Medulla oblongata (tissue), 1 donor: ENCODE measurements around the gene CDK3.
"Not testable (repeated sequence)": the region's sequence is repeated elsewhere in the genome, so short reads cannot be mapped to it uniquely, and the experiment has no call there.

ENCODE experiments used
- DNase-seq: peaks from one replicate; pipeline ENCODE4 v3.0.0-alpha.2; 2015; ENCODE audit errors: extremely low spot score

CDK3 gene

GRCh38 chr17:76039121-76039520 lies 38.5 kb downstream of the CDK3 start:
- DNase-seq: no peak

DNA sequence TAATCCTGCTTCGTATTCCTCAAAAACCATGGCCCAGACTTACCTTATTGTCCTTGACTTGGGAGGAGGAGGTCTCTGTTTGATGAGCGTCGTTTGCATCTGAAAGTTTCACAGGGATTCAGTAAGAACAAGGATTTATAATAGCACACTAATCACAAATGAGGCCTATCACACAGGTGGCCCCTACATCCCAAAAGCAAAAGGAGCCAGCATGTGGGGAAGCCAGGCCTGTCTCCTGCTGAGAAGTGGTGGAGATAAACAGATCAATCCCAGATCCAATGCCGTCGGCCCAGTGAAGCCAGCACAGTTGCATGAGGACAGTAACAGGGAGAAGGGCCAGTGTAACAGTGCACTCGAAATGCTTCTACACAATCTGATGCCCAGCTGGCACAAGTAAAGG lies 39.7 kb downstream of the CDK3 start:
- no peak for DNase-seq

DNA sequence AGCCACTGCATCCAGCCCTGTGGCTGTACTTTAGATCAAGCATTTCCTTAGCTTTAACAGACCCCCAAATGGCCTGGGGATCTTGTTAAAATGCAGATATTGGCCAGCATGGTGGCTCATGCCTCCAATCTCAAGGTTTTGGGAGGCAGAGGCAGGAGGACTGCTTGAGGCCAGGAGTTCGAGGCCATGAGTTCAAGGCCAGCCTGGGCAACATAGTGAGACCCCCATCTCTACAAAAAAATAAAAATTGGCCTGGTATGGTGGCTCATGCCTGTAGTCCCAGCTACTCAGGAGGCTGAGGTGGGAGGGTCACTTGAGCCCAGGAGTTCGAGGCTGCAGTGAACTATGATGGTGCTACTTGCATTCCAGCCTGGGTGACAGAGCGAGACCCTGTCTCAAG lies 42.2 kb downstream of the CDK3 start:
- DNase-seq: not testable (repeated sequence)

GRCh38 chr17:76044475-76045007 lies 43.9 kb downstream of the CDK3 start:
- not testable (repeated sequence) for DNase-seq

DNA sequence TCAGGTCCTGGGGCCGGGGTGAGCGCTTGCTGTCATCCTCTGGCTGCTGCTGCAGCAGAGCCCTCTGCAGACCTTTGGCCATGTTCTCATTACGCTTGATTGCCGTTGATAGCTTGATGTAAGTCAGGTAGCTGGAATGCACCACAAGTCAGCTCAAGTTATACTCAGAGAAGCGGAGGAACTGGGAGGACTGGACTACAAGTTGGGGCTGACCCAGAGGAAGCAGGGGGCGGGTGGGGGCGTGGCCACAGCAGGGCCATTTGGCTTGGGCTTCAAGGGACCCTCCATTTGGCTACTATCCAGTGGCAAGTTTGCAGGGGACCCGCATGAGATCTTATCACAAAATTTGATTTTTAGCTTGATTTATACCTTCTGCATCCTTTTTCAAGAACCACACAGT lies 45.4 kb downstream of the CDK3 start:
- DNase-seq: no peak

DNA sequence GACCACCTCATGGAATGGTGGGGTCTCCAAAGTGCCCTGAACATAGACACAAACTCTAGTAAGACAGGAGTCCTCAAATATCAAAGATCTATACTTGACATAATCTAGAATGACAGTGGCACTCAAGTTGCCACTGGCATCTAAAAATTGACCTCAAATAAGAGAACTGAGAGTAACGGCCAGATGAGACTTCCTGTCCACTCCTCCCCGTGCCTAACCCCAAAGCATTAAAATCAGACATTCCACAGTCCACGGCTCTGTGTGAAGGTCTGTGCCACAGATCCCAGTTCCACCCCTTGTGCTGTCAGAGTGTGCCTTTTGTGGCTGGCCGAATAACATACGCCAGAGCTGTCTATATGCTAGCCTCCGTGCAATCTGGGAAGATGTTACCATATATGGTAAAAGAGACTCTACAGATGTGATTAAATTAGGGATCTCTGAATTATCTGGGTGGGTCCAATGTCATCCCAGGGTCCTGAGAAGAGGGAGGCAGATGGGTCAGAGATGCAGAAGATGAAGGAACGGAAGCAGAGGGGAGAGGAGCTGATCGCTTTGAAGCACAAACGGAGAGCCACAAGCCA lies 47.5 kb downstream of the CDK3 start:
- DNase-seq: peak; percentile 9

- DNase-seq: no peak
These were observed 48.1 kb downstream of the CDK3 start for GRCh38 chr17:76048711-76049110.

DNA sequence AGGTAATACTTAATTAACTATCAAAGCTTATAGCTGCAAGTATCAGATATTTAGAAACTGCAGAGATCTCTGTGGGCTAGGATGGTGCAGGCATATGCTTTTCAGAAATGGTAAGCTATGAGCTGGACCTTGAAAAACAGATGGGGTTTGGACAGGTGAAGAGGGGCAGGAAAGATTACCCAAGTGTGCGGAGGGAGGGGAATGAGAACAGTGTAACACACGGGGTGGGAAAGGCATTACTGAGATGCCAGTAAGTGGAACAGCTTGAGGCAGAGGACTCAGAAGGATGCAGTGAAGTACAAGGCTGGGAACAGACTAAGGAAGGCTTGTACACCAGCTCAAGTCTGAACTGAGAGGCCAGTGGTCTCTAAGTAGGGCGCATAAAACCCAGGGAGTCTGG lies 48.6 kb downstream of the CDK3 start:
- no peak for DNase-seq

GRCh38 chr17:76049836-76050537 lies 49.3 kb downstream of the CDK3 start:
- DNase-seq: no peak

DNA sequence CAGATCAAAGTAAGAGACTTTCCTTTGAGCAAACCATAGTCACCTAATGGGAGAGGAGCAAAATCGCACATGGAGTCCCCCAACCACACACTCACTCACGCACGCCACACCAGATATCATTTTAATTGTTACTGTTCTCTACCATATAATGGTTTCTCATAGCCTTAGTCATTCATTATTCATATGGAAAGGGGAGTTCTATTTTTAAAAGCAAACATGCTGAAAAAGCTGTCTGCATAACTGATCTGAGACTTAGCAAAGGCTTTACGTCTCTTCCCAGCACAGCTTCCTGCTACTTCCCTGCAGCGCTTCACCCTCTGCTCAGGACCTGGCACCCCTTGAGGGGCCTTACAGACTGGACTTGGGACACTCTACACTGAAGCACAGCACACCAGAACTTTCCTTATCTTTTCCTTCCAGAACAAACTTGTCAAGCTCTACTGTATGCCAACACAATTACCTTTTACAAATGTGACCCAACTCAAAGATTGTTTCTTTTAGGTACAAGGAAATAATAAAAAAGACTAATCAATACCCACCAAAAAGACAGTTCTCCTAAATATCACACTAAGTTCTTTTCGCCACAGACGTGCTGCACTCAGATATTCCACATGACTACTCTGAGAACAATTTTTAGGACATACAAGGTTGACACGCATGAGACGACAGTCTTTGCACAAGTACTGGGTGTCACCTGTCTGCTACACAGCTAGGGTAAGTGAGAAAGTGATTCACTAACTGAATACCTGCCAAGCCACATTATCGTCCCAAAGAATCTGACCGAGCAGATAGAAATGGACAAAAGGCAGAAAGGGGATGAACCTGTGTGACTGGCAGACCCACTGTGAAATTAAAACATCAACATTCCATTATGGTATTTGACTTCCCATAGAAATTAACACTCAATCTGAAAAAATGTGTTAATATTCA lies 50.1 kb downstream of the CDK3 start:
- DNase-seq: no peak

DNA sequence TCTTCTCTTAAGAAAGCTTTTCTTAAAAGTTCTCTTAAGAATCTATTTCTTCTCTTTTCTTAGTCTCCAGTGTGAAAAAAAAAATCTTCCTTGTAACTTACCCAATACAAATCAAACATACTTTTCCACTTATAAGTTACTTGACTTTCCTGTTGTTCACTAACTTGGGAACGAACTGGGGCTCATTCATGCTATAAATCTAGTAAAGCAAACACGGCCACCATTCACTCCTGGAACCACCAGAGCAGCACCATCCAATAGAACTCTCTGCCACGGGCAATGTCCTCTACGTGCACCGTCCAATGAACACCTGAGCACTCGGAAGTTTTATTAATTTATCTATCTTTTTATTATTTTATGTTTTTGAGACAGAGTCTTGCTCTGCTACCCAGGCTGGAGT lies 50.9 kb downstream of the CDK3 start:
- no peak for DNase-seq

- DNase-seq: no peak
These were observed 52.8 kb downstream of the CDK3 start for GRCh38 chr17:76053246-76054111.

DNA sequence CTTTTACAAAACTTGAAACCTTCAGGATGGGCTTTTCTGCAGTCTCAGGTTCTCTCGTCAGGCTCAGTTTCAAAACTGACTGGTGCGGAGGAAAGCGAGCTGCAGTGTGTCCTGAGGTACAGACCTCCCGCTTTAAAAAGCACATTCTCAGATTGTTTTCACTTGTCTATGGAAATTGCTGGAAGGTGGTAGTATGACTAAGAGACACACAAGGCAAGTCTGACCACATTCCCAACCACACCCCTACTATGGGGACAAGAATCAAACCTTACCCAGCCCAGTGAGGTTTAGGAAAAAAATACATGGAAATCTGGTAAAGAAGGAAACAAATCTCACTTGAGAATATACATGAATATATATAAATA lies 53.4 kb downstream of the CDK3 start:
- DNase-seq: no peak
